Neural cell (in vitro differentiated cells): ENCODE data around the gene NEU2. TPM values are rescaled to one million over a fixed set of nuclear protein-coding genes. Genes with fewer than 3 reads are reported as not detected.

Experiments used
- H2AFZ ChIP-seq: fragments of 200-600, 300-800 bp; sonication (generic), shearing (Covaris generic); 2 replicates; pipeline ENCODE4 v1.6.0; 2014; ENCODE audit warnings: low read depth, mild to moderate bottlenecking, antibody characterized with exemption, low read length, moderate library complexity
- H3F3A ChIP-seq: fragments of 200-600 bp; shearing (Covaris generic); 2 replicates; pipeline ENCODE4 v1.6.1; 2016; ENCODE audit warnings: mild to moderate bottlenecking, moderate library complexity, mixed read lengths, antibody characterized with exemption, low read length; ENCODE audit not compliant: insufficient read depth, poor library complexity, severe bottlenecking
- H3K27ac ChIP-seq: fragments of 200-600, 300-800 bp; sonication (generic), shearing (Covaris generic); 2 replicates; pipeline ENCODE4 v1.5.1; 2014; ENCODE audit warnings: mild to moderate bottlenecking, low read length, moderate library complexity
- H3K27me3 ChIP-seq: fragments of 300-800, 200-600 bp; sonication (generic), shearing (Covaris generic); 2 replicates; pipeline ENCODE4 v1.6.0; 2014; ENCODE audit warnings: mild to moderate bottlenecking, low read depth, low read length, moderate library complexity; ENCODE audit not compliant: insufficient read depth
- H3K36me3 ChIP-seq: fragments of 300-800, 200-600 bp; sonication (generic), shearing (Covaris generic); 2 replicates; pipeline ENCODE4 v1.5.1; 2014; ENCODE audit warnings: mild to moderate bottlenecking, antibody characterized with exemption, low read length, moderate library complexity; ENCODE audit not compliant: insufficient read depth
- H3K4me2 ChIP-seq: fragments of 300-800, 200-600 bp; sonication (generic), shearing (Covaris generic); 2 replicates; pipeline ENCODE4 v1.6.0; 2014; ENCODE audit warnings: mild to moderate bottlenecking, low read length
- H3K4me3 ChIP-seq: fragments of 300-800, 200-600 bp; sonication (generic), shearing (Covaris generic); 2 replicates; pipeline ENCODE4 v1.5.1; 2014; ENCODE audit warnings: mild to moderate bottlenecking, low read length, moderate library complexity
- H3K79me2 ChIP-seq: fragments of 200-600 bp; shearing (Covaris generic); replicated peaks from 2 replicates; pipeline ENCODE4 v1.6.0; 2014; ENCODE audit warnings: mild to moderate bottlenecking, low read length, moderate library complexity; ENCODE audit not compliant: insufficient read depth
- H3K9ac ChIP-seq: fragments of 300-800, 200-600 bp; sonication (generic), shearing (Covaris generic); 2 replicates; pipeline ENCODE4 v1.6.1; 2016; ENCODE audit warnings: mild to moderate bottlenecking, low read length, mixed read lengths
- H3K9me2 ChIP-seq: fragments of 200-600 bp; shearing (Covaris generic); 2 replicates; pipeline ENCODE4 v1.6.1; 2016; ENCODE audit warnings: mild to moderate bottlenecking, low read length, mixed read lengths; ENCODE audit not compliant: insufficient read depth
- H3K9me3 ChIP-seq: fragments of 200-600, 300-800 bp; sonication (generic), shearing (Covaris generic); 2 replicates; pipeline ENCODE4 v1.6.1; 2016; ENCODE audit warnings: mild to moderate bottlenecking, mixed run types, low read length, moderate library complexity, mixed read lengths
- H4K20me1 ChIP-seq: fragments of 200-600 bp; shearing (Covaris generic); 2 replicates; pipeline ENCODE4 v1.6.1; 2016; ENCODE audit warnings: mild to moderate bottlenecking, mixed run types; ENCODE audit not compliant: insufficient read depth
- CTCF ChIP-seq: fragments of 450-650 bp; IDR thresholded peaks from 2 replicates; pipeline ENCODE4 v1.5.1; 2014; ENCODE audit warnings: antibody characterized with exemption, mild to moderate bottlenecking, moderate library complexity; ENCODE audit not compliant: poor library complexity, severe bottlenecking
- EP300 ChIP-seq: fragments of 450-650 bp; conservative IDR thresholded peaks from 2 replicates; pipeline ENCODE4 v1.6.1; 2014; ENCODE audit warnings: antibody characterized with exemption, mild to moderate bottlenecking, moderate library complexity; ENCODE audit not compliant: poor library complexity, severe bottlenecking
- EZH2 ChIP-seq: fragments of 200-600, 300-800 bp; shearing (Covaris generic), sonication (generic); IDR thresholded peaks from 2 replicates; pipeline ENCODE4 v1.6.1; 2014; ENCODE audit warnings: antibody characterized with exemption, low read length, borderline replicate concordance, mild to moderate bottlenecking; ENCODE audit not compliant: insufficient read depth, poor library complexity, severe bottlenecking
- MXI1 ChIP-seq: fragments of 450-650 bp; conservative IDR thresholded peaks from 2 replicates; pipeline ENCODE4 v1.6.1; 2014; ENCODE audit warnings: antibody characterized with exemption, mild to moderate bottlenecking; ENCODE audit not compliant: poor library complexity, severe bottlenecking
- POLR2AphosphoS5 ChIP-seq: IDR thresholded peaks from 2 replicates; pipeline ENCODE4 v1.6.1; 2012
- RAD21 ChIP-seq: fragments of 450-650 bp; conservative IDR thresholded peaks from 2 replicates; pipeline ENCODE4 v1.6.1; 2014; ENCODE audit warnings: antibody characterized with exemption, mild to moderate bottlenecking, moderate library complexity
- REST ChIP-seq: IDR thresholded peaks from 2 replicates; pipeline ENCODE4 v1.6.1; 2012; ENCODE audit warnings: borderline replicate concordance
- SMC3 ChIP-seq: fragments of 450-650 bp; conservative IDR thresholded peaks from 2 replicates; pipeline ENCODE4 v1.6.1; 2014; ENCODE audit warnings: antibody characterized with exemption, mild to moderate bottlenecking, moderate library complexity; ENCODE audit not compliant: poor library complexity
- TAF1 ChIP-seq: IDR thresholded peaks from 2 replicates; pipeline ENCODE4 v1.6.1; 2012; ENCODE audit warnings: low read depth
- polyA plus RNA-seq: library from polyadenylated mRNA; depleted of rRNA; stranded (reverse); fragments of >200 nt; gene quantifications from 2 replicates; pipeline ENCODE4 v1.2.3, GENCODE V29; 2014

NEU2 gene
- polyA plus RNA-seq, 1 donor from 2014 or later = not detected

- no peaks in the 10 kb centered on the region for H3K36me3 ChIP-seq
- TF ChIP-seq MXI1 (no peak), RAD21 (no peak), CTCF (no peak), TAF1 (no peak), SMC3 (no peak), EP300 (no peak), REST (no peak), EZH2 (no peak), POLR2AphosphoS5 (no peak)
- no peak overlapping the region for H3K9ac ChIP-seq
- H3F3A ChIP-seq = no peaks in the 10 kb centered on the region
- no peaks in the 10 kb centered on the region for H3K9me2 ChIP-seq
- no peak overlapping the region for H3K4me2 ChIP-seq
- no peak overlapping the region for H2AFZ ChIP-seq
- H3K79me2 ChIP-seq = no peaks in the 10 kb centered on the region
- H3K4me3 ChIP-seq = no peak overlapping the region
- H3K27me3 ChIP-seq = no peaks in the 10 kb centered on the region
- H3K27ac ChIP-seq = no peak overlapping the region
- H4K20me1 ChIP-seq = no peaks in the 10 kb centered on the region
- no peaks in the 10 kb centered on the region for H3K9me3 ChIP-seq
These were observed 43.5 kb downstream of the NEU2 start for GRCh38 chr2:233075966-233076339.

- Histone ChIP-seq H3F3A (no peaks in the 10 kb centered on the region), H2AFZ (no peak overlapping the region), H3K36me3 (no peaks in the 10 kb centered on the region), H3K4me3 (no peak overlapping the region), H3K27ac (no peak overlapping the region), H4K20me1 (no peaks in the 10 kb centered on the region), H3K79me2 (no peaks in the 10 kb centered on the region), H3K9me2 (no peaks in the 10 kb centered on the region), H3K27me3 (no peaks in the 10 kb centered on the region), H3K9ac (no peak overlapping the region), H3K9me3 (no peaks in the 10 kb centered on the region), H3K4me2 (no peak overlapping the region)
- TF ChIP-seq CTCF (no peak), EP300 (no peak), EZH2 (no peak), MXI1 (no peak), RAD21 (no peak), POLR2AphosphoS5 (no peak), REST (no peak), SMC3 (no peak), TAF1 (no peak)
These were observed 44.3 kb downstream of the NEU2 start for GRCh38 chr2:233076749-233077148.
